ENCODE measurements around the gene PCBP3. TPM values are rescaled to one million over a fixed set of nuclear protein-coding genes. Genes with fewer than 3 reads are reported as not detected.
"Not testable (repeated sequence)": the region's sequence is repeated elsewhere in the genome, so short reads cannot be mapped to it uniquely, and the experiment has no call there.

Gene PCBP3
- total and polyA plus RNA-seq, 2 of the 8 experiments (the other 6 are each of a cell fraction or from before 2014, with no cell fraction given), result 3.5 to 6.3 TPM

- TF ChIP-seq HDAC6 (IDR thresholded peaks at IDR 0.05; ENCODE audit: low read depth, low read length) (no peak), TBP (IDR thresholded peaks at IDR 0.05; ENCODE audit: low read depth, low read length) (no peak), SIN3A (conservative IDR thresholded peaks at IDR 0.05 in 1 of 2, IDR thresholded peaks at IDR 0.05 in 1 of 2; ENCODE audit: low read depth in 1 of 2, low read length in 2 of 2) (no peak), CEBPB (IDR thresholded peaks at IDR 0.05; ENCODE audit: low read depth, low read length) (no peak), TCF12 (IDR thresholded peaks at IDR 0.05; ENCODE audit: low read depth, low read length) (no peak), SP1 (IDR thresholded peaks at IDR 0.05; ENCODE audit: low read depth, low read length) (no peak), RFX5 (IDR thresholded peaks at IDR 0.05; ENCODE audit: borderline replicate concordance, low read depth, low read length) (no peak), CHD2 (IDR thresholded peaks at IDR 0.05; ENCODE audit: low read length) (no peak)
Measured at GRCh38 chr21:45831991-45832740, 188.6 kb downstream of the PCBP3 start (continued).

GRCh38 chr21:45832741-45833235, 189.3 kb downstream of the PCBP3 start:
- H3K27ac ChIP-seq (ENCODE audit: low read depth, low read length); H2BK15ac ChIP-seq (ENCODE audit: low read length); H3K4me3 ChIP-seq (ENCODE audit: extremely low read depth in 1 of 4, insufficient read depth in 2 of 4, low read depth in 3 of 4, low read length in 4 of 4); H2BK12ac ChIP-seq (ENCODE audit: low read depth, low read length); H3K4me1 ChIP-seq (replicated peaks in 1 of 4; ENCODE audit: control insufficient read depth in 3 of 4, insufficient read depth in 4 of 4, low read length in 3 of 4); H2BK120ac ChIP-seq (replicated peaks; ENCODE audit: low read depth, low read length); FAIRE-seq; H3K79me2 ChIP-seq (ENCODE audit: control insufficient read depth in 1 of 2, insufficient read depth in 2 of 2, low read length in 2 of 2); H2BK5ac ChIP-seq (ENCODE audit: low read depth, low read length); H3K27me3 ChIP-seq (replicated peaks in 1 of 4; ENCODE audit: control insufficient read depth in 3 of 4, extremely low read depth in 1 of 4, insufficient read depth in 3 of 4, low read length in 3 of 4); H3K9ac ChIP-seq (replicated peaks in 1 of 4; ENCODE audit: extremely low read depth in 1 of 4, low read depth in 3 of 4, low read length in 3 of 4); H4K91ac ChIP-seq (replicated peaks; ENCODE audit: insufficient read length, low read length); H3K4ac ChIP-seq (replicated peaks; ENCODE audit: insufficient read length, low read depth, low read length); H2BK20ac ChIP-seq (ENCODE audit: low read length); H3K79me1 ChIP-seq (ENCODE audit: low read depth, low read length); H3K56ac ChIP-seq (replicated peaks; ENCODE audit: insufficient read length, low read depth, low read length); H3K4me2 ChIP-seq (ENCODE audit: insufficient read depth in 1 of 2, low read depth in 2 of 2, low read length in 2 of 2); H3K18ac ChIP-seq (ENCODE audit: extremely low read depth, low read length); H3K23ac ChIP-seq (ENCODE audit: insufficient read length); H4K8ac ChIP-seq (ENCODE audit: extremely low read depth, insufficient read depth, low read length); H4K20me1 ChIP-seq (replicated peaks in 1 of 2; ENCODE audit: control insufficient read depth in 1 of 2, insufficient read depth in 2 of 2, low read length in 2 of 2); H3K36me3 ChIP-seq (ENCODE audit: control insufficient read depth in 2 of 4, insufficient read depth in 4 of 4, low read length in 3 of 4); H3K9me3 ChIP-seq (ENCODE audit: insufficient read depth in 2 of 2, low read depth in 1 of 2, low read length in 1 of 2); H3K14ac ChIP-seq (ENCODE audit: insufficient read length); H4K5ac ChIP-seq (ENCODE audit: insufficient read length, low read depth, low read length); POLR2A ChIA-PET (ENCODE audit: partially characterized antibody); H3K23me2 ChIP-seq (ENCODE audit: low read depth, low read length); H2AK5ac ChIP-seq (ENCODE audit: low read depth, low read length); H2AFZ ChIP-seq (ENCODE audit: low read length): not testable (repeated sequence)
- peak in 1 of 2 experiments; percentile 11 for DNase-seq (ENCODE audit: low read depth in 1 of 2, low spot score in 2 of 2)
- 89% methylated on average over 12 of the region's 12 CpGs; no CpG with 5 or more reads in 1 of the 2 experiments for WGBS, 2 experiments (ENCODE audit: extremely low coverage in 1 of 2, insufficient coverage in 1 of 2, insufficient read length in 1 of 2, insufficient replicate concordance in 2 of 2, low coverage in 1 of 2, low lambda C conversion rate in 2 of 2, missing lambda C conversion rate in 1 of 2)
- CTCF ChIA-PET (ENCODE audit: partially characterized antibody), result interaction anchor here (0.6 to 4.0 kb wide), 4 partner anchors 12 to 90 kb away, joined by 3 to 17 read pairs (median 8); no protein-coding TSS in a partner anchor
